ENCODE results near the gene AFMID.
A peak's percentile ranks its signal among the peaks of the same experiment; 100 is the strongest.

Gene AFMID

GRCh38 chr17:78180083-78180482 lies 7.1 kb upstream of the AFMID start:
- no peak for DNase-seq

DNA sequence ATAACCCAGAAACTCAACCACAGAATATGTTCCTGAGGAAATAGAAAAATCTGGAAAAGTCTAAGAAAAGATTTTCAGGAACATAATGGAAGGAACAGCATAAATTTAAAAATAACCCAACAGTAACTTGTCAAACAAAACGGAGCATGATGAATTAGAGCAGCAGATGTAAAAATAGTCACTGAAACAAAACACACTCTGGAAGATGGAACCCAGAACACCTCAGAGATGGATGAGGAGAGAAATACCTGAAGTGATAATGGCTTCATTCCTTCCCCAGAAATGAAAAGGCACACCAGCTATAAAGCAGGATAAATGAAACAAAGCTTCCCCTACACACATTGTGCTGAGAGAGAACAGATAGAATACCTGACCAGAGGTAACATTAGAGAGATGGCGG lies 6.7 kb upstream of the AFMID start:
- no peak for DNase-seq

DNA sequence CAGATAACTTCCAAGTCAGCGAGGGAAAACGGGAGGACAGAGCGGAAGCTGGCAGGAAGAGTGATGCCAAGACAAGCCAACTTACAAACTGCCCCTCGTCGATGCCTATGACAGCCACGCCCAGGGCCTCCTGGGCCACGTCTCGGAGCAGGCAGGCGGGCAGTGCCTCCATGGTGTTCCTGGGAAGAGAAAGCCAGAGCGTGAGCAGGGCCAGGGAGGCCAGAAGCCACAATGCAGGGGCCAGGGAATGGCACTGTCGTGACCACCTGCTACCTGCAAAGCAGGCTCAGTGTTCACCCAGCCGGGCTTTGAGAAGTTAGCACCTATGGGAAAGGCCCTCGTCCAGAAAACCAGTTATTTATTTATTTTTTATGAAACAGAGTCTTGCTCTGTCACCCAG lies 4.7 kb upstream of the AFMID start:
- no peak for DNase-seq

- no peak for DNase-seq
These were observed 3.2 kb upstream of the AFMID start for GRCh38 chr17:78183916-78184315.

GRCh38 chr17:78184351-78184750 lies 2.8 kb upstream of the AFMID start:
- DNase-seq: no peak

GRCh38 chr17:78184868-78185267 lies 2.3 kb upstream of the AFMID start:
- no peak for DNase-seq

DNA sequence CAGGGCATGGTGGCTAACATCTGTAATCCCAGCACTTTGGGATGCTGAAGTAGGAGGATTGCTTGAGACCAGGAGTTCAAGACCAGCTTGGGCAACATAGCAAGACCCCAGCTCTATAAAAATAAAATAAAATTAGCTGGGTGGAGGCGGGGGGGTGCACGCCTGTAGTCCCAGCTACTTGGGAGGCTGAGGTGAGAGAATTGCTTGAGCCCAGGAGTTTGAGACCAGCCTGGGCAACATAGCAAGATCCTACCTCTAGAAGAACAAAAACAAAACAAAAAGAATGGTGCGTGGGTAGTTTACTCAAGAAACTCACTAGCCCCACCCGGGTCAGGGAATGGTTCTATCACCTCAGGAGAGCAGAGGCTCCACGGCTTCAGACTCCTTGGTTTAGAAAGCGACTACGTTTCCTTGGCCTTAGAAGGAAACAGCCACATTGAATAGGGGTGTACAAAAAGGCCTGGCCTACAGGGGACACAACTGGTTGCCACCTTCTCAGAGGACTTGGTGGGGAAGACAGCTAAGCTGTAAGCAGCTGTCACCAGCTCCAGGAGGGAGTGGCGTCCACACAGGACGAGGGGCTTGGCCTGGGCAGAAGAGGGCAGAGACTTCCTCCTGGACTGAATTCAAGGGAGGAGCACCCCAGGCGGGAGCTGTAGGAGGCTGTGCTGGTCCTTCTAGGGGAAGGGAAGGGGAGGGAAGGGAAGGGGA lies 1.0 kb upstream of the AFMID start:
- DNase-seq: no peak

DNA sequence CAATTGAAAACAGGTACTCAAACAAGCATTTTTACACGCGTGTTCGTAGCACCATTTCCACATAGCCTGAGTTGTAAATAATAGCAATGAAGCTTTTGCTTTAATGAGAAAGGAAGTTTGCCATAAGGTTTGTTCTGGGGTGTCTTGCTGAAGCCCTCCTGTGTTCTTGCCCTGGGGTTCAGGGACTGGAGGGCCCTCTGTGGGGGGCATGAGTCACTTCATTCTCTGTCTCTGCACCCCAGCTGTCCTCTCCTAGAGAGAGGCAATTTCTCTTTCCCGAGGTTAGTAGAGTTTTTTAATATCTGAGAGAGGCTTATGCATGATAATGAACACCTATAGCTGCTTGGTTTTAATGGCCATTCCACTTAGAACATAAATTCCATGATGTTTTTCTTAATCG lies 9.6 kb downstream of the AFMID start:
- no peak for DNase-seq

- no peak for DNase-seq
These were observed 10.1 kb downstream of the AFMID start for GRCh38 chr17:78197147-78197832.

DNA sequence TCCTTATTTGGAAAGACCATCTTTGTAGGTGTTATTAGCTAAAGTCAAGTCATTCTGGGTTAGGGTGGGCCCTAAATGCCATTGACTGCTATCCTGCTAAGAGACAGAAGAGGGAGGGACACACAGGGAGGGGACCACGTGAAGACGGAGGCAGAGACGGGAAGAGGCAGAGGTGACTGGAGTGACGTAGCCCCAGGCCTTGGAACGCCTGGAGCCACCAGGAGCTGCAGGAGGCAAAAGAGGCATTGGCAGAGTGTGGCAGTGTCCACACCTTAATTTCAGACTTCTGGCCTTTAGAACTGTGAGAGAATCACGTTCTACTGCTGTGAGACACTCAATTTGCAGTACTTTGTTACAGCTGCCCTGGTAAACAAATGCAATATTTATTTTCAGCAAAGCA lies 13.3 kb downstream of the AFMID start:
- no peak for DNase-seq

DNA sequence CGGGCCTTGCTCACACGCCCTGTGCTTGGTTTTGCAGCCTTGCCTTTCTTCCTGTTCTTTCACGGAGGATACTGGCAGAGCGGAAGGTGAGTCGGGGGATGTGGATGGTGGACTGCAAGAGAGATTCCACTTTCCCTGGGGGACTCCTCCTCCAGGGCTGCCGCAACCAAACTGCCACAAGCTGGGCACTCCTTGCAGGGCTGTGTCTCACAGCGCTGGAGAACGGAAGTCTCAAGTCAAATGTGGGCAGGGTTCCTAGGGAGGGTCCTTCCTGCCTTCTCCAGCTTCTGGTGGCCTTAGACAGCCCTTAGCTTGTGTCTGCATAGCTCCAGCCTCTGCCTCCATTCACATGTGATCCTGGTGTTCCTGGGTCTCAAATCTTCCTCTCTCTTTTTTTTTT lies 15.5 kb downstream of the AFMID start:
- DNase-seq: no peak

DNA sequence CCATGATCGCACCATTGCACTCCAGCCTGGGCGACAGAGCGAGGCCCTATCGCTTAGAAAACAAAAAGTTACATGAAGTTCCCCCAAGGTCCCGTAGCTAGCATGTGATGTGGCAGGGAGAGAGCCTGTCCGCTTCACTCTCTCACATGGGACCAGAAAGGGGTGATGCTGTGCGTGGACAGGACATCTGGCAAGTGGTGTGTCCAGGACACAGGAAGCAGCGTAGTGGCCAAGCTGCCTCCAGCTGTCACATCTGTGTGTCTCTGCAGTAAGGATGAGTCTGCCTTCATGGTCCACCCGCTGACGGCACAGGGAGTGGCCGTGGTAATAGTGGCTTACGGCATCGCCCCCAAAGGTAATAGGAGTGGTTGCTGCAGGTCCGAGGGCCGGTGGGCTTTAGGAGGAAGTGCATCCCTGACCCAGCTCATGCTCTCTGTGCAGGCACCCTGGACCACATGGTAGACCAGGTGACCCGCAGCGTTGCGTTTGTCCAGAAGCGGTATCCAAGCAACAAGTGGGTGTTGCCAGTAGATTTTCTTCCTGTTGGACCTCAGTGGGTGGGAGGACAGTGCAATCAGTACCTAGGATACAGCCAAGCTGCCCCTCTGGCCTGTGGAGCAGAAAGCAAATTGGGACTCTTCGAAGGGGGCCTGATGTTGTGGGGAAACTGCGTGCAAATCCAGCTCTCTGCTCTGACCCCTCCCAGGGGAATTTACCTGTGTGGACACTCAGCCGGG lies 17.4 kb downstream of the AFMID start:
- DNase-seq: no peak

DNA sequence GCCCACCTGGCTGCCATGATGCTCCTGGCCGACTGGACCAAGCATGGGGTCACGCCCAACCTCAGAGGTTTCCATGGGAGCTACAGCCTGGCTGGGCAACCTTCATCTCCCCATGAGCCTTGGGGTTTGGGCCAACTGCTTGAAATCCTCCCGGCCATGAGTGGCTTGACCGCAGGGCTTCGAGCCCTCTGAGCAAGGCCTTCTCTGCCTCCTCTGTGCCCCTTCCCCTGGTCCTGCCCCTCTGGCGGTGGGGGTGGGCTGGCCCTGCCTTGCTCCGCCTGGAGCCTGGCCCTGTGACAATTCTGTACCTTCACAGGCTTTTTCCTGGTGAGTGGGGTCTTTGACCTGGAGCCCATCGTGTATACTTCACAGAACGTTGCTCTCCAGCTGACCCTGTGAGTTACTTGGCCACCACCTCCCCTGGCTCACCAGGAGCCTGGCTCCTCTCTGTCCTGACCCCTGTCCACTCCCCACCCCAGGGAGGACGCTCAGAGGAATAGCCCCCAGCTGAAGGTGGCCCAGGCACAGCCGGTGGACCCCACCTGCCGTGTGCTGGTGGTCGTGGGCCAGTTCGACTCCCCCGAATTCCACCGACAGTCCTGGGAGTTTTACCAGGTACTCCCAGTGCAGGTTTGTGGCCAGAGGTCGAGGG lies 18.1 kb downstream of the AFMID start:
- DNase-seq: no peak

GRCh38 chr17:78206298-78206697 lies 19.1 kb downstream of the AFMID start:
- no peak for DNase-seq

- DNase-seq: no peak
These were observed 21.3 kb downstream of the AFMID start for GRCh38 chr17:78208486-78208885.

DNA sequence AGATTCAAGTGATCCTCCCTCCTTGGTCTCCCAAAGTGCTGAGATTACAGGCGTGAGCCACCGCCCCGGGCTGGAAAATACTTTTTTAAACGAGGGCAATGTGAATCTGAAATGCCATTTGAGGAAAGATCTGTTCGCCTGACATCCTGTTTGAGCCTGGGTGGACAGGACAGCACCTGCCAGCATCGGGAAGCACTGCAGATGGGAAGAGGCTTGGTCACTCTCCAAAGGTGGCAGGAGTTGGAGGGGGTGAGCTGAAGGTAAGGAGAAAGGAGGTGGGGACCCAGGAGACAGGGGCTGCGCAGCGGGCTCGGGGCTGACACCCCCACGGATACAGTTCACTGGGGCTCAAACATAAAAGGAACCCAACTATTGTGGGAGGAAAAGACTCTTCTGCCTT lies 22.9 kb downstream of the AFMID start:
- DNase-seq: no peak

DNA sequence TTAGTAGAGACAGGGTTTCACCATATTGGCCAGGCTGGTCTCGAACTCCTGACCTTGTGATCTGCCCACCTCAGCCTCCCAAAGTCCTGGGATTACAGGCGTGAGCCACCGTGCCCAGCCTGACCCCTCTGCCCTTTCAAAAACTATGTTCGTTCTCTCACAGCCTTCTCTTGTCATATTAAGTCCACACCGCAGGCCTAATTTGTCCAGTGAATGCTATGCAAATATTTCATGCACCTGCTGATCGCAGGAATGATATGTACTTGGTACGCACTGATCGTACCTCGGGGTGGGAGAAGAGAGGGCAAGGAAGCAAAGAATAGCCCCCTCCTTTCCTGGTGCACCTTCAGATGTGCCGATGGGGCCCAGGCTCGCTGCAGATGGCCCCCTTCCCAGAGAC lies 23.9 kb downstream of the AFMID start:
- no peak for DNase-seq

- peak; percentile 87 for DNase-seq
These were observed 27.0 kb downstream of the AFMID start, which contains the start of gene BIRC5 for GRCh38 chr17:78214016-78214705. Gene BIRC5 (plus strand): TSS chr17:78214253. CDS start chr17:78214317, 64 bp downstream.

GRCh38 chr17:78214706-78215061 lies 27.5 kb downstream of the AFMID start:
- DNase-seq: no peak

DNA sequence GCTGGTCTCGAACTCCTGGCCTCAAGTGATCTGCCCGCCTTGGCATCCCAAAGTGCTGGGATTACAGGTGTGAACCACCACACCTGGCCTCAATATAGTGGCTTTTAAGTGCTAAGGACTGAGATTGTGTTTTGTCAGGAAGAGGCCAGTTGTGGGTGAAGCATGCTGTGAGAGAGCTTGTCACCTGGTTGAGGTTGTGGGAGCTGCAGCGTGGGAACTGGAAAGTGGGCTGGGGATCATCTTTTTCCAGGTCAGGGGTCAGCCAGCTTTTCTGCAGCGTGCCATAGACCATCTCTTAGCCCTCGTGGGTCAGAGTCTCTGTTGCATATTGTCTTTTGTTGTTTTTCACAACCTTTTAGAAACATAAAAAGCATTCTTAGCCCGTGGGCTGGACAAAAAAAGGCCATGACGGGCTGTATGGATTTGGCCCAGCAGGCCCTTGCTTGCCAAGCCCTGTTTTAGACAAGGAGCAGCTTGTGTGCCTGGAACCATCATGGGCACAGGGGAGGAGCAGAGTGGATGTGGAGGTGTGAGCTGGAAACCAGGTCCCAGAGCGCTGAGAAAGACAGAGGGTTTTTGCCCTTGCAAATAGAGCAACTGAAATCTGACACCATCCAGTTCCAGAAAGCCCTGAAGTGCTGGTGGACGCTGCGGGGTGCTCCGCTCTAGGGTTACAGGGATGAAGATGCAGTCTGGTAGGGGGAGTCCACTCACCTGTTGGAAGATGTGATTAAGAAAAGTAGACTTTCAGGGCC lies 32.4 kb downstream of the AFMID start:
- DNase-seq: no peak

- DNase-seq: no peak
These were observed 35.9 kb downstream of the AFMID start for GRCh38 chr17:78223061-78223460.

DNA sequence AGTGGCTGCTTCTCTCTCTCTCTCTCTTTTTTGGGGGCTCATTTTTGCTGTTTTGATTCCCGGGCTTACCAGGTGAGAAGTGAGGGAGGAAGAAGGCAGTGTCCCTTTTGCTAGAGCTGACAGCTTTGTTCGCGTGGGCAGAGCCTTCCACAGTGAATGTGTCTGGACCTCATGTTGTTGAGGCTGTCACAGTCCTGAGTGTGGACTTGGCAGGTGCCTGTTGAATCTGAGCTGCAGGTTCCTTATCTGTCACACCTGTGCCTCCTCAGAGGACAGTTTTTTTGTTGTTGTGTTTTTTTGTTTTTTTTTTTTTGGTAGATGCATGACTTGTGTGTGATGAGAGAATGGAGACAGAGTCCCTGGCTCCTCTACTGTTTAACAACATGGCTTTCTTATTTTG lies 36.6 kb downstream of the AFMID start:
- DNase-seq: no peak

Data from activated T-cell treated with anti-CD3 and anti-CD28 coated beads for 4 hours (primary cell).